ENCODE data around the gene SNX5.

GRCh38 chr20:18011951-18012645 lies 43.5 kb upstream of the SNX5 start:
- TF ChIP-seq, protein P1, sequence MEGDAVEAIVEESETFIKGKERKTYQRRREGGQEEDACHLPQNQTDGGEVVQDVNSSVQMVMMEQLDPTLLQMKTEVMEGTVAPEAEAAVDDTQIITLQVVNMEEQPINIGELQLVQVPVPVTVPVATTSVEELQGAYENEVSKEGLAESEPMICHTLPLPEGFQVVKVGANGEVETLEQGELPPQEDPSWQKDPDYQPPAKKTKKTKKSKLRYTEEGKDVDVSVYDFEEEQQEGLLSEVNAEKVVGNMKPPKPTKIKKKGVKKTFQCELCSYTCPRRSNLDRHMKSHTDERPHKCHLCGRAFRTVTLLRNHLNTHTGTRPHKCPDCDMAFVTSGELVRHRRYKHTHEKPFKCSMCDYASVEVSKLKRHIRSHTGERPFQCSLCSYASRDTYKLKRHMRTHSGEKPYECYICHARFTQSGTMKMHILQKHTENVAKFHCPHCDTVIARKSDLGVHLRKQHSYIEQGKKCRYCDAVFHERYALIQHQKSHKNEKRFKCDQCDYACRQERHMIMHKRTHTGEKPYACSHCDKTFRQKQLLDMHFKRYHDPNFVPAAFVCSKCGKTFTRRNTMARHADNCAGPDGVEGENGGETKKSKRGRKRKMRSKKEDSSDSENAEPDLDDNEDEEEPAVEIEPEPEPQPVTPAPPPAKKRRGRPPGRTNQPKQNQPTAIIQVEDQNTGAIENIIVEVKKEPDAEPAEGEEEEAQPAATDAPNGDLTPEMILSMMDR (conservative IDR thresholded peaks at IDR 0.05; ENCODE audit: low read length), result no peak
- TF ChIP-seq EZH2phosphoT487 (IDR thresholded peaks at IDR 0.05; ENCODE audit: borderline replicate concordance, low read depth, low read length), result no peak

Data from OCI-LY7 (cell line).